Body of pancreas (tissue), 4 donors: ENCODE data around the gene HOXA10. TPM values are rescaled to one million over a fixed set of nuclear protein-coding genes. Genes with fewer than 3 reads are reported as not detected.
A peak's percentile ranks its signal among the peaks of the same experiment; 100 is the strongest.

ENCODE experiments used
- ATAC-seq: fragments of 150-250 bp; one replicate; pipeline ENCODE4 v1.9.1; 2016
- DNase-seq, 4 donors: peaks; one replicate each; pipeline ENCODE4 v3.0.0-alpha.2; 2019
- H3K27ac ChIP-seq, 4 donors: fragments of 200-600 bp; sonication (generic); 1 replicate in 3 of 4; 2 replicates in 1 of 4; pipeline versions ENCODE4 v1.5.1 to v1.6.1; 2016 to 2019; ENCODE audit warnings: mild to moderate bottlenecking in 1 of 4, mixed read lengths in 1 of 4, moderate library complexity in 1 of 4
- H3K27me3 ChIP-seq, 2 donors: fragments of 200-600 bp; sonication (generic); one replicate each; pipeline ENCODE4 v1.6.0; 2016; ENCODE audit warnings: mild to moderate bottlenecking in 1 of 2
- H3K36me3 ChIP-seq, 2 donors: fragments of 200-600 bp; sonication (generic); replicated peaks in 1 of 2; 2 replicates each; pipeline ENCODE4 v1.5.1; 2016; ENCODE audit warnings: low read depth in 2 of 2; ENCODE audit not compliant: insufficient read depth in 1 of 2
- H3K4me1 ChIP-seq: fragments of 200-600 bp; sonication (generic); one replicate; pipeline ENCODE4 v1.6.0; 2016
- H3K4me3 ChIP-seq, 2 donors: fragments of 200-600 bp; sonication (generic); 1 replicate in 1 of 2; 2 replicates in 1 of 2; pipeline ENCODE4 v1.5.1; 2016 to 2019
- H3K9me3 ChIP-seq, 3 donors: fragments of 200-600 bp; sonication (generic); 1 replicate in 2 of 3; 2 replicates in 1 of 3; pipeline ENCODE4 v1.5.1; 2016
- POLR2A ChIP-seq, 3 donors: fragments of 450-650 bp; IDR thresholded peaks; one replicate each; pipeline ENCODE4 v1.6.1; 2016; ENCODE audit warnings: antibody characterized with exemption in 3 of 3, mild to moderate bottlenecking in 2 of 3
- WGBS, 2 donors: methylation state at CpG; one replicate each; pipeline ENCODE4 v1.1.5; 2017; 5-methylcytosine and 5-hydroxymethylcytosine counted together
- intact Hi-C: fragments of 100-400 bp; cut with DNase I; formaldehyde crosslinking; loops from one replicate; pipeline ENCODE4 v1.15.1; 2023
- total RNA-seq, 2 donors: library from RNA; depleted of rRNA; stranded (reverse); fragments of >200 nt; gene quantifications; one replicate each; pipeline ENCODE4 v1.1.0, GENCODE V29; 2016
- TF ChIP-seq, protein P1 (sequence below), 7 experiments: fragments of 450-650 bp in 4 of 7; fragments of 200-600 bp in 3 of 7; sonication (generic) in 3 of 7; IDR thresholded peaks; one replicate each; pipeline ENCODE4 v1.5.1; 2016 to 2019; ENCODE audit warnings: antibody characterized with exemption in 7 of 7

Gene HOXA10
- total RNA-seq, 2 donors from 2014 or later = 0.52 TPM; not detected in 1

DNA sequence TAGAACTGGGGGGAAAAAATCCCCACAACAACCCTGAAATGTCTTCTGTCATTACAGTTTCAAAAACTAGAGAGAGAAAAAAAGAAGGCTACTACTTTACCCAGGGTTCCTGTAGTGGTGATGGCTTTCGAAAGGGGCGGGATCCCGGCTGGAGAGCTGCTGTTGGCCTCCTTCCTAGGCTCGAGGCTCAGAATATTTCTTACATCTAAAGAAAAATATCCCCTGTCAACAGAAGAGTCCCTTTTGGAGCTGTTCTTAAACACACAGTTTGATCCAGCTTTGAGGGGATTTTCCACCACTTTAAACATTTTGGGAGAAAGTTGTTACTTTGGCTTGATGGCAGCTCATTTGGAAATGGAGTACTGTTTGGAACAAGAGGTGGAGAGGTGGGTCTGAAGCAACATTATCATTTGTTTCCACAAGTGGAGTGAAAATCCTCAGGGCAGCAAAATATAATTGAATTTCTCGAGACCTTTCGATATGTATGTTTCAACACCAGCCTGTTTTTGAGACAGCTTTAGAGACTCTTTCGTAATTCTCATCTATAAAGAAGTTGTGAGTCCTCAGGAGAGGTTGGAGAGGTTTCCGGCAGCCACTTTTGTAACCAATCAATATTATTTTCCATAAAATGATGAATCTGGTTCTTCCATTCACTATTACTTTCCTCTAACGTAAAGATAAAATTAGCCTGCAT, 20.7 kb upstream of the HOXA10 start:
- intact Hi-C loops = loop anchor here (5.0 to 10.0 kb wide), 4 partner anchors 380 to 900 kb away; no protein-coding TSS in a partner anchor
- no peaks in the 10 kb centered on the region for H3K9me3 ChIP-seq
- no peak overlapping the region for H3K4me3 ChIP-seq
- H3K27ac ChIP-seq = no peak overlapping the region
- 21 to 29% methylated on average over 9 of the region's 9 CpGs for WGBS, 2 donors
- DNase-seq (peak in 2 of 4 donors; percentile 1 to 2), ATAC-seq (no peak)
- peaks cover 0 to 84% of the 10 kb centered on the region in 2 donors for H3K27me3 ChIP-seq
- TF ChIP-seq POLR2A (IDR thresholded peaks at IDR 0.05) = no peak
- H3K4me1 ChIP-seq = peaks cover 29% of the 10 kb centered on the region
- H3K36me3 ChIP-seq = no peaks in the 10 kb centered on the region

DNA sequence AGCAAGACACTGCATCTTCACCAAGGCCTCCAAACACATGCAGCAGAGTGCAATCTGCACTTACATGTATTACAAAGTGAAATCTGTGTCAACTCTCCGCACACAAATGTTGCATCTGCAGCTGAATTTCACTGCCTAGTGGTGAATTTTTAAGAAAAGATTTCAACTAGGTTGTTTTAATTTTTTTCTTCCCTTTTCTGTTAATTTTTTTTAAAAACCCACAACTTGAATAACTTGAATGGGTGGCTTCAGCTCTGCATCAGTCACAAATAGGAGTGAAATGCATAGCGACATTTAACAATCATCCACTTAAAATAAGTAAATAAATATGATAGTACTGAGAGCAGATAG, 19.9 kb upstream of the HOXA10 start:
- Histone ChIP-seq H3K4me1 (peaks cover 28% of the 10 kb centered on the region), H3K36me3 (no peaks in the 10 kb centered on the region), H3K4me3 (no peak overlapping the region), H3K9me3 (no peaks in the 10 kb centered on the region), H3K27me3 (peaks cover 0 to 88% of the 10 kb centered on the region in 2 donors), H3K27ac (no peak overlapping the region)
- ATAC-seq = no peak
- 34 to 45% methylated on average over 2 of the region's 2 CpGs for WGBS, 2 donors
- intact Hi-C loops = loop anchor here (10.0 kb wide), 3 partner anchors 381 to 901 kb away; no protein-coding TSS in a partner anchor
- no peak for TF ChIP-seq POLR2A (IDR thresholded peaks at IDR 0.05)
- TF ChIP-seq, protein P1, sequence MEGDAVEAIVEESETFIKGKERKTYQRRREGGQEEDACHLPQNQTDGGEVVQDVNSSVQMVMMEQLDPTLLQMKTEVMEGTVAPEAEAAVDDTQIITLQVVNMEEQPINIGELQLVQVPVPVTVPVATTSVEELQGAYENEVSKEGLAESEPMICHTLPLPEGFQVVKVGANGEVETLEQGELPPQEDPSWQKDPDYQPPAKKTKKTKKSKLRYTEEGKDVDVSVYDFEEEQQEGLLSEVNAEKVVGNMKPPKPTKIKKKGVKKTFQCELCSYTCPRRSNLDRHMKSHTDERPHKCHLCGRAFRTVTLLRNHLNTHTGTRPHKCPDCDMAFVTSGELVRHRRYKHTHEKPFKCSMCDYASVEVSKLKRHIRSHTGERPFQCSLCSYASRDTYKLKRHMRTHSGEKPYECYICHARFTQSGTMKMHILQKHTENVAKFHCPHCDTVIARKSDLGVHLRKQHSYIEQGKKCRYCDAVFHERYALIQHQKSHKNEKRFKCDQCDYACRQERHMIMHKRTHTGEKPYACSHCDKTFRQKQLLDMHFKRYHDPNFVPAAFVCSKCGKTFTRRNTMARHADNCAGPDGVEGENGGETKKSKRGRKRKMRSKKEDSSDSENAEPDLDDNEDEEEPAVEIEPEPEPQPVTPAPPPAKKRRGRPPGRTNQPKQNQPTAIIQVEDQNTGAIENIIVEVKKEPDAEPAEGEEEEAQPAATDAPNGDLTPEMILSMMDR (IDR thresholded peaks at IDR 0.05) = no peak
- DNase-seq = peak in 1 of 4 donors; percentile 8

DNA sequence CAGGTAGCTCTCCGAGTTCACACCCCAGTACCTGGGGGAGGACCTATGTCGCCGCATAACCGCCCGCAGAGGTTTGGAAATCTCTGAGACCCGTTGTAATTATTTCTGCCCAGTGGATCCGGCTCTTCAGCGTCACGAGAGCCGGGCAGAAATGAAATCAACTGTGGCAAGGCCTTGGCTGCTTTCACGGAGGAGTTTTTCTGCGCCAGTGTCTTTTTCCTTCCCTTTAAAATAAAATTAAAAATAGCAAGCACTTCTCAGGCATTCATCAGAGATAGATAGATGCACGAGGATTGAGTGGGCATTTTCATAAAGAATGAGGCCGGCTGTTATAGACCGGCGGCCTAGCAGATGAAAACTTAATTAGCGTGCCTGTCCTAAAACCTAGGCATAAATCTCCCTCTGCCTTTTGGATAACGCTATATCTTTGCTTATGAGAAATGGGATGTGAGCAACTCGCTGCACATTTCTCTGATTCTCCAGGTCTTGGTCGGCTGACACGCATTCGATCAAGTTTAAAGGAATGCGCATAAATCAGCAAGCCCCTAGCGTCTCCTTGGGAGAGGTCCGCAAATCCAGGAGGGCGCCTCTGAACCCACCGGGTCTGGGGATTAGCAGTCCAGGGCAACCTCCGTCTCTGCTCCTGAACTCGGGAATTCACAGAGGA, 19.3 kb upstream of the HOXA10 start:
- DNase-seq (peak in 1 of 4 donors; percentile 5), ATAC-seq (no peak)
- Histone ChIP-seq H3K9me3 (no peaks in the 10 kb centered on the region), H3K27me3 (peaks cover 0 to 88% of the 10 kb centered on the region in 2 donors), H3K4me3 (no peak overlapping the region), H3K4me1 (peaks cover 29% of the 10 kb centered on the region), H3K27ac (no peak overlapping the region), H3K36me3 (no peaks in the 10 kb centered on the region)
- intact Hi-C loops = loop anchor here (10.0 kb wide), 3 partner anchors 381 to 901 kb away; no protein-coding TSS in a partner anchor
- WGBS, 2 donors = 15 to 16% methylated on average over 27 to 29 of the region's 29 CpGs
- TF ChIP-seq POLR2A (IDR thresholded peaks at IDR 0.05) = no peak

DNA sequence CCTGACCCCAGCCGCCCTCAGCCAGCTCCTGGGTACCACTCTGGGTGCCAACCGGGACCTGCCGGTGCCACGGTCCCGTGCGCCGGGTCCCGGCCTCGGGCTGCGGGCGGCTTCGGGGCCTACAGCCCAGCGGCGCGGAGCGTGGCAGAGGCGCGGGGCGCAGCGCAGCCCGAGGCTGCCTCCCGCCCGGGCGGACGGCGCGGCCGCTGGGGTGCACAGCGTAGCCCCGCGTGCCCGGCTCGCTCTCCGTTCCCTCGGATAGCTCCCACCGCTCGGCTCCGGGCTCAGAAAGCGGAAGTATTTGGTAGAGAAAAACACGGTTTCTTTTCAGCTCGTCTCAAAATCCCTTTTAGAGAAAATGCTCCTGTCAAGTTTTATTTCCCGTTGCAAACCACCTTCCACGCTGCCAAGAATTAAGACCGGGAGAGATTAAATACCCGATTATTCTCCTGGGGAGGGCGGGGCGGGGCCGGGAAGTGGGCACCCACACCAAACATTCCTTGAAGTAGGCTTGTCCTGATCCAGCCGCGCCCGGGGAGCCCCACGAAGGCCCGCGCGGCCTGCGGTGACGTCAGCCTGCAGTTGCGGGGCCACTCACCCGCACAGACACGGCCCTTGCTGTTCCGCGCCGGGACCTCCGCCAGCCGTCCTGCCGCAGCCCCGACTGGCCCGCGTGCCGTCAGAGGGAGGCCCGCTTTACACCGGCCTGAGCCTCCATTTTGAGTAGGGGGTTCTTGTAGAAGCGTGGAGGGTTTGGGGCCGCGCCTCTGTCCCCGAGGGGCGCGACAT, 18.6 kb upstream of the HOXA10 start:
- Histone ChIP-seq H3K27ac (no peak overlapping the region), H3K4me1 (peaks cover 37% of the 10 kb centered on the region), H3K36me3 (no peaks in the 10 kb centered on the region), H3K4me3 (no peak overlapping the region), H3K9me3 (no peaks in the 10 kb centered on the region), H3K27me3 (peaks cover 0 to 88% of the 10 kb centered on the region in 2 donors)
- DNase-seq = peak in 2 of 4 donors; percentile 13 to 17
- intact Hi-C loops = loop anchor here (10.0 kb wide), 3 partner anchors 382 to 902 kb away; no protein-coding TSS in a partner anchor
- WGBS, 2 donors = 3 to 12% methylated on average over 35 to 78 of the region's 78 CpGs
- TF ChIP-seq, protein P1 (IDR thresholded peaks at IDR 0.05) = no peak
- TF ChIP-seq POLR2A (IDR thresholded peaks at IDR 0.05) = no peak
- peak; percentile 43 for ATAC-seq

DNA sequence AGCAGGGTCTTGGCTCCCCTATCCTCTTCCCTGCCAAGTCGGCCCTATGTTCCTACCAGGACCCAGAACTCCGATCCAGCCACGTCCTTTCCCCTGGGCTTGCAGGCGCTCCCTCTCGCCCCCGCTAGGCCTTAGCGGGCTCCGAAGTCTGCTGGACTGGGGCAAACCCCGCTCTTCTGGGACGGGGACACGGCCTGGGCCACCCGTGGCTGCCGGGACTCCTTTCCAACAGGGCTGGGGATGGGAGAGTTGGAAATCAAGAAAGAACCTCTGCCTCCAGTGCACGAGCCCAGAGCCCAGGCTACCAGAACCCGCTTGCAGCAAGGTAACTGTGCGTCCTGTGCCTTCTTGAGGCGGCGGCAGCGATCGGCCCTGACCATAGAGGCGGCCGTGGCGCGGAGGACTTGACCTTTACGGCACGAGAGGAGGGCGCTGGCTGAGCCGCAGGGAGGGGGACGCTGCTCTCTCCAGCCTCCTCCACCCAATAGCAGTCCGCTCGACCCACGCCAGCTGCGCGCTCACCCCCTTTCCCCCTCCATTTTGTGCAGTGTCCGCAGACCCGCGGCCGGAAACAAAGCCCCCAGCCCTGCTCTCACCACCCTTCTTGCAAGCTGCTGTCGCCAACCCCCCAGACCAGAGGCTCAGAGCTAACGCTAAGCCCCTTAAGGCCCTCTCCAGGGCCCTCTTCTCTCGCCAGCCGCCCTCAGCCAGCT, 17.9 kb upstream of the HOXA10 start:
- Histone ChIP-seq H3K9me3 (no peaks in the 10 kb centered on the region), H3K4me1 (peaks cover 40% of the 10 kb centered on the region), H3K36me3 (no peaks in the 10 kb centered on the region), H3K27ac (no peak overlapping the region), H3K4me3 (no peak overlapping the region), H3K27me3 (peaks cover 0 to 83% of the 10 kb centered on the region in 2 donors)
- DNase-seq (peak in 2 of 4 donors; percentile 12 to 16), ATAC-seq (no peak)
- TF ChIP-seq POLR2A (IDR thresholded peaks at IDR 0.05) = no peak
- TF ChIP-seq, protein P1 (IDR thresholded peaks at IDR 0.05) = no peak
- intact Hi-C loops = loop anchor here (10.0 kb wide), 3 partner anchors 383 to 903 kb away; no protein-coding TSS in a partner anchor
- WGBS, 2 donors = 8 to 13% methylated on average over 6 to 41 of the region's 42 CpGs
